Keratinocyte (primary cell): Measurements from ENCODE around the gene KCND2. TPM values are rescaled to one million over a fixed set of nuclear protein-coding genes. Genes with fewer than 3 reads are reported as not detected.

Experiments
- DNase-seq: peaks from one replicate; pipeline ENCODE4 v3.0.0-alpha.2; 2011; ENCODE audit warnings: low read depth, missing footprints, low spot score
- FAIRE-seq: peaks from 2 replicates; lab custom pipeline; 2011; peaks lifted over from hg19 to GRCh38; lab: Jason Lieb, UNC
- H2AFZ ChIP-seq: 2 replicates; pipeline ENCODE4 v1.6.0; 2012; ENCODE audit warnings: low read length, control low read depth, inconsistent platforms; ENCODE audit not compliant: control insufficient read depth
- H3K27ac ChIP-seq: 2 replicates; pipeline ENCODE4 v1.5.1; 2011; ENCODE audit warnings: low read length; ENCODE audit not compliant: control insufficient read depth, insufficient read depth
- H3K27me3 ChIP-seq: 3 replicates; pipeline ENCODE4 v1.6.0; 2011; ENCODE audit warnings: low read length; ENCODE audit not compliant: control insufficient read depth, insufficient read depth; ENCODE audit errors: extremely low read depth
- H3K36me3 ChIP-seq, 2 experiments: 2 replicates in 1 of 2; 3 replicates in 1 of 2; pipeline ENCODE4 v1.5.1; 2011; ENCODE audit warnings: low read length in 2 of 2, mild to moderate bottlenecking in 1 of 2; ENCODE audit not compliant: control insufficient read depth in 2 of 2, insufficient read depth in 2 of 2; ENCODE audit errors: extremely low read depth in 1 of 2
- H3K4me1 ChIP-seq: 3 replicates; pipeline ENCODE4 v1.5.1; 2011; ENCODE audit warnings: low read length; ENCODE audit not compliant: control insufficient read depth, insufficient read depth; ENCODE audit errors: extremely low read depth
- H3K4me2 ChIP-seq: 3 replicates; pipeline ENCODE4 v1.6.0; 2011; ENCODE audit warnings: low read depth, low read length; ENCODE audit not compliant: control insufficient read depth, insufficient read depth; ENCODE audit errors: extremely low read depth
- H3K4me3 ChIP-seq, 3 experiments: fragments of 200-600 bp in 1 of 3; sonication (generic) in 1 of 3; 2 replicates in 2 of 3; 3 replicates in 1 of 3; pipeline ENCODE4 v1.5.1; 2011 to 2016; ENCODE audit warnings: low read length in 3 of 3, mild to moderate bottlenecking in 3 of 3, control low read depth in 2 of 3, inconsistent platforms in 1 of 3, low read depth in 1 of 3, mixed read lengths in 1 of 3, mixed run types in 1 of 3, moderate library complexity in 1 of 3; ENCODE audit not compliant: control insufficient read depth in 2 of 3, insufficient read depth in 2 of 3; ENCODE audit errors: extremely low read depth in 1 of 3
- H3K79me2 ChIP-seq: 2 replicates; pipeline ENCODE4 v1.6.0; 2012; ENCODE audit warnings: low read length; ENCODE audit not compliant: control insufficient read depth, insufficient read depth
- H3K9ac ChIP-seq: 3 replicates; pipeline ENCODE4 v1.6.0; 2011; ENCODE audit warnings: low read length; ENCODE audit not compliant: control insufficient read depth, insufficient read depth; ENCODE audit errors: extremely low read depth
- H3K9me1 ChIP-seq: 3 replicates; pipeline ENCODE4 v1.6.0; 2011; ENCODE audit warnings: low read length; ENCODE audit not compliant: control insufficient read depth, insufficient read depth; ENCODE audit errors: extremely low read depth
- H3K9me3 ChIP-seq: 2 replicates; pipeline ENCODE4 v1.5.1; 2012; ENCODE audit warnings: low read depth, low read length; ENCODE audit not compliant: control insufficient read depth
- H4K20me1 ChIP-seq: 3 replicates; pipeline ENCODE4 v1.6.0; 2011; ENCODE audit warnings: low read length; ENCODE audit not compliant: control insufficient read depth, insufficient read depth; ENCODE audit errors: extremely low read depth
- EZH2 ChIP-seq: IDR thresholded peaks from one replicate; pipeline ENCODE4 v1.6.1; 2012; ENCODE audit warnings: inconsistent platforms, mild to moderate bottlenecking, low read length, moderate library complexity
- dilution Hi-C: fragments of 300-500 bp; cut with MboI; formaldehyde crosslinking; loops from one replicate; pipeline ENCODE4 v1.7.0; 2020; ENCODE audit warnings: low sequenced_read_pairs; ENCODE audit not compliant: extremely low pct_ligation_motif_present
- polyA plus RNA-seq, 5 experiments: library from polyadenylated mRNA; depleted of rRNA in 3 of 5; stranded (reverse) in 3 of 5; stranded (forward) in 1 of 5; unstranded in 1 of 5; fragments of >200 nt; gene quantifications; 1 replicate in 1 of 5; 2 replicates in 3 of 5; 3 replicates in 1 of 5; pipeline versions ENCODE4 v1.2.1 to v1.2.3, GENCODE V29; 2011 to 2012; ENCODE audit warnings: missing spikeins in 2 of 5, low read depth in 1 of 5, low replicate concordance in 1 of 5
- TF ChIP-seq, protein P1 (sequence below), 3 experiments: IDR thresholded peaks in 1 of 3; conservative IDR thresholded peaks in 1 of 3; optimal IDR thresholded peaks in 1 of 3; 2 replicates in 2 of 3; 3 replicates in 1 of 3; pipeline versions ENCODE3 to v1.5.1; 2011; ENCODE audit warnings: low read length in 3 of 3, mild to moderate bottlenecking in 3 of 3, moderate library complexity in 2 of 3, control low read depth in 1 of 3, inconsistent platforms in 1 of 3; ENCODE audit not compliant: insufficient read depth in 2 of 3; ENCODE audit errors: extremely low read depth in 1 of 3

KCND2 gene
- polyA plus RNA-seq, 1 donor (not counting 4 experiments of a cell fraction or from before 2014, with no cell fraction given): not detected

DNA sequence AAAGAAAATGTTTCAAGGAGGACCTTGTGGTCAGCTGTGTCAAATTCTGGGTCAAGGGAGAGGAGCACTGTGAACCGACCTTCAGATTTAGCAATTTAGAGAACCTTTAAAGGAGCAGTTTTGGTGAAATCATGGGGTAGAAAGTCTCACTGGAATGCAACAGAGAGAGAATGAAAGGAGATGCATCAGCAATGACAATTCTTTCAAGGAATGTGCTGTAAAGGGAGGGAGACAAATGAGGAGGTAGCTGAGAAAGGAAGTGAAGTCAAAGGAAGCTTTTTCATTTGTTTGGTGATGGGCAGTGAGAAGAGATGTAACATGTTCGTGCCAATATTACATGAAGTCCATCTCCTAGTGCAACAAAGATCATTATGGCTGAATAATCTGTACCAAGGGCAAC lies 418.9 kb downstream of the KCND2 start:
- no peaks in the 10 kb centered on the region for H4K20me1 ChIP-seq
- no peak overlapping the region for H2AFZ ChIP-seq
- H3K79me2 ChIP-seq: no peaks in the 10 kb centered on the region
- H3K9ac ChIP-seq: no peak overlapping the region
- H3K4me1 ChIP-seq: no peaks in the 10 kb centered on the region
- H3K4me3 ChIP-seq: no peak overlapping the region
- TF ChIP-seq, protein P1, sequence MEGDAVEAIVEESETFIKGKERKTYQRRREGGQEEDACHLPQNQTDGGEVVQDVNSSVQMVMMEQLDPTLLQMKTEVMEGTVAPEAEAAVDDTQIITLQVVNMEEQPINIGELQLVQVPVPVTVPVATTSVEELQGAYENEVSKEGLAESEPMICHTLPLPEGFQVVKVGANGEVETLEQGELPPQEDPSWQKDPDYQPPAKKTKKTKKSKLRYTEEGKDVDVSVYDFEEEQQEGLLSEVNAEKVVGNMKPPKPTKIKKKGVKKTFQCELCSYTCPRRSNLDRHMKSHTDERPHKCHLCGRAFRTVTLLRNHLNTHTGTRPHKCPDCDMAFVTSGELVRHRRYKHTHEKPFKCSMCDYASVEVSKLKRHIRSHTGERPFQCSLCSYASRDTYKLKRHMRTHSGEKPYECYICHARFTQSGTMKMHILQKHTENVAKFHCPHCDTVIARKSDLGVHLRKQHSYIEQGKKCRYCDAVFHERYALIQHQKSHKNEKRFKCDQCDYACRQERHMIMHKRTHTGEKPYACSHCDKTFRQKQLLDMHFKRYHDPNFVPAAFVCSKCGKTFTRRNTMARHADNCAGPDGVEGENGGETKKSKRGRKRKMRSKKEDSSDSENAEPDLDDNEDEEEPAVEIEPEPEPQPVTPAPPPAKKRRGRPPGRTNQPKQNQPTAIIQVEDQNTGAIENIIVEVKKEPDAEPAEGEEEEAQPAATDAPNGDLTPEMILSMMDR (optimal IDR thresholded peaks at IDR 0.05 in 1 of 3, IDR thresholded peaks at IDR 0.05 in 1 of 3, conservative IDR thresholded peaks at IDR 0.05 in 1 of 3; ENCODE audit: extremely low read depth in 1 of 3, insufficient read depth in 2 of 3, low read length in 3 of 3): no peak
- TF ChIP-seq EZH2: no peak
- no peak overlapping the region for H3K27ac ChIP-seq
- no peaks in the 10 kb centered on the region for H3K36me3 ChIP-seq
- H3K9me1 ChIP-seq: no peaks in the 10 kb centered on the region
- dilution Hi-C loops: no loop called here
- no peak for FAIRE-seq
- DNase-seq: no peak
- H3K4me2 ChIP-seq: no peak overlapping the region
- no peaks in the 10 kb centered on the region for H3K9me3 ChIP-seq
- H3K27me3 ChIP-seq: no peaks in the 10 kb centered on the region

DNA sequence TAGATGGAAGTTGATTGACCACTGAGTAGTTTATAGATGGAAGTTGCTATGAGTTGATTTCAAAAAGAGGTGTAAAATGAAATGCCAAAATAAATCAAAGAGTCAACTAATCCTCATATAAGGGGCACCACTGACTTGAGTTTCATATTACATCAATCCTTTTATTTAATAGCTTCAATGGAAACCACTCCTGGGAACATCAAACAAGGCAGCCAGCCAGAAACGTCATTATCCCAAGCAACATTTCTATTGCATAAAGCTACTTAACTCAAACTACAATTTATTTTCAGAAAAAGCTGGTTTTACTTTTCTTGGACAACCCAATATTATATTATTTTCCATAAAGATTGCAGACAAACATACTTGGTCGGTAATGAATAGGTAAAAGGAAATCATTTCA lies 422.9 kb downstream of the KCND2 start:
- no peak overlapping the region for H3K9ac ChIP-seq
- no peak overlapping the region for H3K4me2 ChIP-seq
- H3K27ac ChIP-seq: no peak overlapping the region
- H3K9me3 ChIP-seq: no peaks in the 10 kb centered on the region
- no peaks in the 10 kb centered on the region for H3K79me2 ChIP-seq
- no peaks in the 10 kb centered on the region for H3K36me3 ChIP-seq
- H2AFZ ChIP-seq: no peak overlapping the region
- no peak overlapping the region for H3K4me3 ChIP-seq
- FAIRE-seq: no peak
- no peaks in the 10 kb centered on the region for H4K20me1 ChIP-seq
- no peak for DNase-seq
- TF ChIP-seq, protein P1 (optimal IDR thresholded peaks at IDR 0.05 in 1 of 3, IDR thresholded peaks at IDR 0.05 in 1 of 3, conservative IDR thresholded peaks at IDR 0.05 in 1 of 3; ENCODE audit: extremely low read depth in 1 of 3, insufficient read depth in 2 of 3, low read length in 3 of 3): no peak
- no peak for TF ChIP-seq EZH2
- no peaks in the 10 kb centered on the region for H3K27me3 ChIP-seq
- dilution Hi-C loops: no loop called here
- no peaks in the 10 kb centered on the region for H3K4me1 ChIP-seq
- H3K9me1 ChIP-seq: no peaks in the 10 kb centered on the region
